Large intestine (tissue), 3 donors: Measurements from ENCODE around the gene SLC6A18. TPM values are rescaled to one million over a fixed set of nuclear protein-coding genes. Genes with fewer than 3 reads are reported as not detected.

Source experiments
- DNase-seq, 2 donors: peaks; one replicate each; pipeline versions ENCODE4 v3.0.0 to v3.0.0-alpha.2; 2013
- H3K27ac ChIP-seq: one replicate; pipeline ENCODE4 v1.5.1; 2013; ENCODE audit warnings: low read length
- H3K27me3 ChIP-seq: 2 replicates; pipeline ENCODE4 v1.6.1; 2013; ENCODE audit warnings: low read length; ENCODE audit not compliant: control insufficient read depth, insufficient read depth
- H3K36me3 ChIP-seq: 2 replicates; pipeline ENCODE4 v1.6.1; 2013; ENCODE audit warnings: low read length; ENCODE audit not compliant: control insufficient read depth, insufficient read depth
- H3K4me1 ChIP-seq: one replicate; pipeline ENCODE4 v1.6.1; 2013; ENCODE audit warnings: low read length; ENCODE audit not compliant: control insufficient read depth, insufficient read depth
- H3K4me3 ChIP-seq: one replicate; pipeline ENCODE4 v1.5.1; 2013; ENCODE audit warnings: low read length
- H3K9me3 ChIP-seq: one replicate; pipeline ENCODE4 v1.6.1; 2013; ENCODE audit warnings: mild to moderate bottlenecking, low read depth, low read length, moderate library complexity; ENCODE audit not compliant: control insufficient read depth
- WGBS: methylation state at CpG from one replicate; pipeline ENCODE4 v1.1.5; 2013; ENCODE audit warnings: low lambda C conversion rate; ENCODE audit not compliant: insufficient coverage; 5-methylcytosine and 5-hydroxymethylcytosine counted together
- polyA plus RNA-seq: library from polyadenylated mRNA; unstranded; fragments of 120-200 nt; gene quantifications from one replicate; pipeline ENCODE4 v1.2.1, GENCODE V29; 2013

SLC6A18 gene
- polyA plus RNA-seq, 1 donor: 0.03 TPM

DNA sequence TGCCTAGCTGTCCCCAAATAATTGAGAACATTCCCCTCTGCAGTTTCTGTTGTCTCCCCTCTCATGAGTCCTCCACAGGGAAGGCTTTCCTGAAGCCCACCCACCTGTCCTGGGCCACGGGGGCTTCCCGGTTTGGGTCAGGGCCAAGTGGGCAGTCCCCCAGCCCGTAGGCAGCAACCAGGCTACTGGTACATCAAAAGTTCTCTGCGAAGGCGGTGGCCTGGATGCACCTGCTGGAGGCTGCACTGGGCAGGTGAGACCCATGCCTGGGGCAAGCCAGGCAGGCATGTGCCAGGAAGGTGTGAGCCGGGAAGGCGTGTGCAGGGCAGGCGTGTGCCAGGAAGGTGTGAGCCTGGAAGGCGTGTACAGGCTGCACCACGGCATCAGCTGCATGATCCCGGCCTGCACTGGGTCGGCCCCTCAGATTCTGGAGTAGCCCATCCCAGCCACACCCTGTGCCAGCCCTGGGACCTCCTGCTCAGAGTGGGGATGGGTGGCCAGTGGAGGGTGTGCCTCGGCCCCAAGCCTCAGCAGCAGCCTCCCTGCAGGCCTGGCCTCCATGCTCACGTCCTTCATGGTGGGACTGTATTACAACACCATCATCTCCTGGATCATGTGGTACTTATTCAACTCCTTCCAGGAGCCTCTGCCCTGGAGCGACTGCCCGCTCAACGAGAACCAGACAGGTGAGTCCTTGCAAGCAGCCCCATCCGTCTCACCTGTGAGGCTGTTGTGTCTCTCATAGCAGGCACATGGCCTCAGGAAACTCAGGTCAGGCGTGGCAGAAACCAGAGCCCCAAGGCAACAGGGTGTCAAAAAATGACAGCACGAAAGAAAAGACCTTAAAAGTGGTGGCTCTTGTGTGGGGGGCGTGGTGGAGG lies 15.0 kb upstream of the SLC6A18 start:
- no peak for DNase-seq

DNA sequence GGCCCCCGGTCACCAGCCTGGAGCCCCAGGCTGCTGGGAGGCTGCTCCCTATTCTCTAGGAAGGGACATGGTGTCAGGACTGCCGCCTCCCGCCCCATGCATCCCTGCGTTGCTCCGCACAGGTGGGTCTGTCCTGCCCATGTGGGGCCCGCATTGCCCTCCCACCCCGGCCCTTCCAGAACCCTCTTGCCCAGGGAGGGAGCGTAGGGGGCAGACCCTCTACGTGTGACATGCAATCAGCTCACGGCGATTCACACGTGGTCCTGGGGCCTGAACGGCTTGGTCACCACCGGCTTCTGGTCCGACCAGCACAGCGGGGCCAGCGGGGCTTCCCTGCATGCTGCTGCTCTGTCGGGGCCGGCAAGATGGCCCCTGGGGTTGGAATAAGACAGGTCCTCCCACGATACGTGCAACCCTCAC lies 14.3 kb upstream of the SLC6A18 start:
- Histone ChIP-seq H3K27ac (no peak overlapping the region), H3K4me1 (peaks cover 35% of the 10 kb centered on the region), H3K4me3 (no peak overlapping the region), H3K36me3 (peaks cover 57% of the 10 kb centered on the region), H3K9me3 (peaks cover 13% of the 10 kb centered on the region), H3K27me3 (no peaks in the 10 kb centered on the region)
- DNase-seq: no peak
- no CpG with 5 or more reads among the region's 21 CpGs for WGBS

More for the DNA sequence above, 15.0 kb upstream of the SLC6A18 start:
- Histone ChIP-seq H3K4me1 (peaks cover 42% of the 10 kb centered on the region), H3K4me3 (no peak overlapping the region), H3K27me3 (no peaks in the 10 kb centered on the region), H3K9me3 (peaks cover 13% of the 10 kb centered on the region), H3K27ac (no peak overlapping the region), H3K36me3 (peaks cover 50% of the 10 kb centered on the region)
- WGBS: no CpG with 5 or more reads among the region's 21 CpGs

DNA sequence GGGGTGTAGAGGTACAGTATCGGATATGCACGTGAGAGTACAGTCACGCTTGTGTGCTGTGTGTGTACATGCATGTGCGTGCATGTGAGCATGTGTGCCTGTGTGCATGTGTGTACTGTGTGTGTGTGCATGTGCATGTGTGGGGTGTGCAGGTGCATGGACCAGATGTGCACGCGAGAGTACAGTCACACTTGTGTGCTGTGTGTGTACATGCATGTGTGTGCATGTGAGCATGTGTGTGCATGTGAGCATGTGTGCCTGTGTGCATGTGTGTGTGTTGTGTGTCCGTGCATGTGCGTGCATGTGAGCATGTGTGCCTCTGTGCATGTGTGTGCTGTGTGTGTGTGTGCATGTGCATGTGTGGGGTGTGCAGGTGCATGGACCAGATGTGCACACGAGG lies 13.5 kb upstream of the SLC6A18 start:
- no CpG with 5 or more reads among the region's 9 CpGs for WGBS
- Histone ChIP-seq H3K27me3 (no peaks in the 10 kb centered on the region), H3K36me3 (peaks cover 65% of the 10 kb centered on the region), H3K4me3 (no peak overlapping the region), H3K4me1 (peaks cover 32% of the 10 kb centered on the region), H3K27ac (no peak overlapping the region), H3K9me3 (peaks cover 17% of the 10 kb centered on the region)
- no peak for DNase-seq

DNA sequence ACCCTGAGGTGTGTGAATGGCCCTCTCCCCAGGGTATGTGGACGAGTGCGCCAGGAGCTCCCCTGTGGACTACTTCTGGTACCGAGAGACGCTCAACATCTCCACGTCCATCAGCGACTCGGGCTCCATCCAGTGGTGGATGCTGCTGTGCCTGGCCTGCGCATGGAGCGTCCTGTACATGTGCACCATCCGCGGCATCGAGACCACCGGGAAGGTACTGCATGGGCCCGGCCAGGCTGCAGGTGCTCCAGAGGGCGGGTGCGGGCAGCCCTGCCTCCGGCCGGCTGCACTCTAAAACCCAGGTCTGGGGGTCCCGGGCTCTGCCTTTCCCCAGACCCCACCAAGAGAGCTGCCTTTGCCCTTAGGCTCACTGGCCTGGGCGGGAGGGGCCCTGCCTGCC lies 12.9 kb upstream of the SLC6A18 start:
- peaks cover 27% of the 10 kb centered on the region for H3K4me1 ChIP-seq
- no peaks in the 10 kb centered on the region for H3K27me3 ChIP-seq
- no peak overlapping the region for H3K27ac ChIP-seq
- DNase-seq: no peak
- no CpG with 5 or more reads among the region's 20 CpGs for WGBS
- H3K9me3 ChIP-seq: peaks cover 12% of the 10 kb centered on the region
- H3K36me3 ChIP-seq: peaks cover 70% of the 10 kb centered on the region
- H3K4me3 ChIP-seq: no peak overlapping the region

DNA sequence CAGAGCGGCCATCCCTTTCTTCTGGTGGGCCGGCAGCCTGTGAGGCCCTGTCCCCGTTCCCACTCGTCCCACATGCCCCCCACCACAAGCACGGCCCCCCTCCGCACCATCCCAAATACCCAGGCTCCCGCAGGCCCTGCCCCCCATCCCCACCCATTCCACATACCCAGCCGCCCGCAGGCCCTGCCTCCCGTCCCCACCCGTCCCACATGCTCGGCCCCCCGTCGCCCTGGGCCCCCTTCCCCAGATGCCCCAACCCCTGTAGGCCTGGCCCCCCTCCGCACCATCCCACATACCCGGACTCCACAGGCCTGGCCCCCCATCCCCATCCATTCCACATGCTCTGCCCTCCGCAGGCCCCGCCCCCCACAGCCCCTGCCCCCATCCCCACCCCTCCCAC lies 12.3 kb upstream of the SLC6A18 start:
- no peak overlapping the region for H3K27ac ChIP-seq
- no peak for DNase-seq
- H3K36me3 ChIP-seq: peaks cover 71% of the 10 kb centered on the region

DNA sequence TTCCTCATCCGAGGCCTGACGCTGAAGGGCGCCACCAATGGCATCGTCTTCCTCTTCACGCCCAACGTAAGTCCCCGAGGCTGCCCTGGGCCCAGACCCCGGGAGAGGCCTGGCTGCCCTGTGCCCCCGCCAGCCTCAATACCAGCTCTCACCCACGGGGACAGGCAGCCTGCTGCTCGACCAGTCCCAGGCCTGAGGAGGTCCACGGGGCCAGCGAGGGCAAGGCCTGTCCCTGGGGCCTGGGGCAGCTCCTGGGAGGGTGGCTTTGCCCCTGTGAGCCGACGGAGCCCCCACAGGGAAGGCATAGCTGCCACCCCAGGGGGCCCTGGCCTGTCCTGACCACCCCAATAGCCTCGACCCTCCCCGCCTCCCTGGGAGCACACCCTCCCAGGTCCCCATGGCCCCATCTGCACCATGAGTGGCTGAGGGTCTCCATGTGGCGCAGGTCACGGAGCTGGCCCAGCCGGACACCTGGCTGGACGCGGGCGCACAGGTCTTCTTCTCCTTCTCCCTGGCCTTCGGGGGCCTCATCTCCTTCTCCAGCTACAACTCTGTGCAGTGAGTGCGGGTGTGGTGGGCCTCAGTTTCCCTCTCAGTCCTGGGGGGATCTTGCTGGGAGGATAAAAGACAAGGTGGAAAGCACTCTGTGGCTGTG lies 11.5 kb upstream of the SLC6A18 start:
- Histone ChIP-seq H3K36me3 (peaks cover 71% of the 10 kb centered on the region), H3K27ac (no peak overlapping the region), H3K4me3 (no peak overlapping the region), H3K27me3 (no peaks in the 10 kb centered on the region), H3K9me3 (peaks cover 12% of the 10 kb centered on the region), H3K4me1 (peaks cover 14% of the 10 kb centered on the region)
- no CpG with 5 or more reads among the region's 25 CpGs for WGBS
- DNase-seq: no peak

More for the DNA sequence above, 12.3 kb upstream of the SLC6A18 start:
- peaks cover 12% of the 10 kb centered on the region for H3K9me3 ChIP-seq
- no CpG with 5 or more reads among the region's 18 CpGs for WGBS
- H3K27me3 ChIP-seq: no peaks in the 10 kb centered on the region
- H3K4me3 ChIP-seq: no peak overlapping the region
- peaks cover 21% of the 10 kb centered on the region for H3K4me1 ChIP-seq

DNA sequence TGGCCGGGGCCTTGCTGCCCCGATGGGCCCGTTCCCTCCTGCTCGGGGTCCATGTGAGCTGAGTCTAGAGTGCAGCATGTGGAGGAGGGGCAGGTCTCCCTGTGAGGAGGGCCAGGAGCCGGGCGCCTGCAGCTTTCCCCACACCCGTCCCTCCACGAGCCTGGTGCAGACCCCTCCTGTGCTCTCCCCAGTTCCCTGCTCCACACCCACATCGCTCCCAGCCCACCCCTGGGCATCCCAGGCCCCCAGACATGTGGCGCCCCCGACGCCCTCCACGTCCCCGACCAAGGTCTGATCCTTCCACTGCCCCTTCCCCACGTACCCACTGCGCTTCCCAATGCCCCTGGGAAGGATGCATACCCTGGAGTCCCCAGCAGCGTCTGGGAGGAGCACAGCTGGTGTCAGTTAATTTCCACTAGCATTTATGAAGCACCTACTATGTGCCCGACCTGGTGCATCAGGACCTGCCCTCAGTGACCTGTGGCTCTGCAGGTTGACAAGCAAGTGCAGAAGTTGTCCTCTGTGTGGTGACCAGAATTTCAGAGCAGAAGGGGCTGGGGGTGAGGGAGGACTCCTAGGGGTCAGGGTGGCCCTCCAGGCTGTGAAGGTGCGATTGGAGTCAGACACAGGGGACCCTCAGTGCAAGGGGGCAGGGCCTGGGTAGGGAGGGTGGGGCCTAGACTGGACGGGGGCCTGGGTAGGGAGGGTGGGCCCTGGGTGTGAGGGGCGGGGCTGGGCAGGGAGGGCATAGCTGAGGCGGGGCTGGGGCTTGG lies 10.8 kb upstream of the SLC6A18 start:
- no CpG with 5 or more reads among the region's 22 CpGs for WGBS
- Histone ChIP-seq H3K27ac (no peak overlapping the region), H3K4me3 (no peak overlapping the region), H3K27me3 (no peaks in the 10 kb centered on the region), H3K9me3 (peaks cover 15% of the 10 kb centered on the region), H3K36me3 (peaks cover 76% of the 10 kb centered on the region), H3K4me1 (peaks cover 7% of the 10 kb centered on the region)
- no peak for DNase-seq

DNA sequence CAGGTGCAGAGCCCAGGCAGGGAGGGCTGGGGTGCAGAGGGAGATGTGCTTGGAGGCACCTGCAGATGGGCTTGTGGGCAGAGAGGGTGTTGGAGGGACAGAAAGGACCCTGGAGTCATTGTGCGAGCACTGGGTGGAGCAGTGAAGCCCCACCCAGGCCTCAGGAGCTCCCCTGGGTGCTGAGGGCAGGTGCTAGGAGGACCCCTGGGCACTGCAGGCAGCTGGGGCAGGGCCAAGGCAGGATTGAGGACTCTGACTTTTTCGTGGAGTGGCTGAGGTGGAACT lies 10.3 kb upstream of the SLC6A18 start:
- no peak for DNase-seq
- no CpG with 5 or more reads among the region's 2 CpGs for WGBS
- peaks cover 15% of the 10 kb centered on the region for H3K9me3 ChIP-seq
- no peaks in the 10 kb centered on the region for H3K27me3 ChIP-seq
- no peak overlapping the region for H3K4me3 ChIP-seq
- H3K4me1 ChIP-seq: peaks cover 2% of the 10 kb centered on the region
- H3K27ac ChIP-seq: no peak overlapping the region
- peaks cover 77% of the 10 kb centered on the region for H3K36me3 ChIP-seq

DNA sequence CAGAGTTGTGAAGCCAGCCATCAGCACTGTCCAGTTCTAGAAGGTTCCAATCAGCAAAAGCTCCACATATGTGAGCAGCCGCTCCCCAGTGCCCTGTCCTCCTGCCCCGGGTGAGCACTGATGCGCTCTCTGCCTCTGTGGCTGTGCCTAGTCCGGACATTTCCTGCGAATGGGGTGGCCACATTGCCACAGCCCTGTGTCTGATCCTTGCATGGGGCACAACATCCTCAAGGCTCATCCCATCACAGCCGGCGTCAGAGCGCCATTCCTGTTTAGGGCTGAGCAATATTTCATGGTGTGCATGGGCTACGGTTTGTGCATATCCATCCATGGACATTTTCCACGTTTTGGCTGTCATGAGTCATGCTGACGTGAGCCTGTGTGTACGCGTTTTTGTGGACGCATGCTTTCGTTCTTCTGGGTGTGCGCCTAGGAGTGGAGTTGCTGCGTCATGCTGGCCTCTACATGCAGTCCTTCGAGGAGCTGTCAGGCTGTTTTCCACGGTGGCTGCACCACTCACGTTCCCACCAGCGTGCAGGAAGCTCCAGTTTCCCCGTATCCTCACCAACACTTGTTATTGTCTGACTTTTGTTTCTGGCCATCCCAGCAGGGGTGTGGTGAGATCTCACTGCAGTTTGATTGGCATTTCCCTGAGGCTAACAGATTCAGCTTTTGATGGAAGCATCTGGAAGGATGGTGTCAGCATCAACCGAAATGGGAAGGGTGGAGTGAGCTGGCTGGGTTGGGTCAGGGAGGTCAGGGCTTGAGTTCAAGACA lies 9.7 kb upstream of the SLC6A18 start:
- no peak for DNase-seq
- H3K9me3 ChIP-seq: peaks cover 15% of the 10 kb centered on the region

More for the DNA sequence above, 9.7 kb upstream of the SLC6A18 start:
- no CpG with 5 or more reads among the region's 23 CpGs for WGBS
- Histone ChIP-seq H3K4me1 (no peaks in the 10 kb centered on the region), H3K36me3 (peaks cover 71% of the 10 kb centered on the region), H3K4me3 (no peak overlapping the region), H3K27me3 (no peaks in the 10 kb centered on the region), H3K27ac (no peak overlapping the region)
